PC-3 (cell line): ENCODE data around the gene RASA2.

ENCODE experiments used
- EZH2 ChIP-seq: fragments of 300-600 bp; sonication (generic); IDR thresholded peaks from one replicate; pipeline ENCODE4 v1.6.1; 2017; ENCODE audit warnings: antibody characterized with exemption, mild to moderate bottlenecking, low read length; ENCODE audit not compliant: unreplicated experiment
- TF ChIP-seq, protein P1 (sequence below): fragments of 300-600 bp; sonication (generic); conservative IDR thresholded peaks from 2 replicates; pipeline ENCODE4 v1.5.1; 2017; ENCODE audit warnings: antibody characterized with exemption, low read depth, mild to moderate bottlenecking, low read length

DNA sequence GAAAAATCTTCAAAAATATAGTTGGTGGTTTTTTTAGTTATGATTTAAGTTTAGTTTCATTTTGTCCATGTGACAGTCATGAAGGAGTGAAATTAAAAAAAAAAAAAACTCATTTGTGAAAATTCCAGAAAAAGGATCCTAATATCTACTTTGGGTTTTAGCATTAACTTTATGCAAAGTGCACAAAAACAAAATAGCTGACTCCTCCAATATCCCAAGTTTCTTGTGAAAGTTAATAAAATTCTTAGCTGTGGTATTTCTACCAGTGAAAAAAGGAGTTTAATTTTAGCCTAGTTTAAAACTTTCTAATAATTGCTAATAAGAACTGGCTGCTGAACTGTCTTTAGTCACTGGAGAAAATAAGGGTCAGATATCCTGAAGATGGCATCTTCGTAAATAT is 40.8 kb upstream of the RASA2 start:
- TF ChIP-seq EZH2 = no peak
- TF ChIP-seq, protein P1, sequence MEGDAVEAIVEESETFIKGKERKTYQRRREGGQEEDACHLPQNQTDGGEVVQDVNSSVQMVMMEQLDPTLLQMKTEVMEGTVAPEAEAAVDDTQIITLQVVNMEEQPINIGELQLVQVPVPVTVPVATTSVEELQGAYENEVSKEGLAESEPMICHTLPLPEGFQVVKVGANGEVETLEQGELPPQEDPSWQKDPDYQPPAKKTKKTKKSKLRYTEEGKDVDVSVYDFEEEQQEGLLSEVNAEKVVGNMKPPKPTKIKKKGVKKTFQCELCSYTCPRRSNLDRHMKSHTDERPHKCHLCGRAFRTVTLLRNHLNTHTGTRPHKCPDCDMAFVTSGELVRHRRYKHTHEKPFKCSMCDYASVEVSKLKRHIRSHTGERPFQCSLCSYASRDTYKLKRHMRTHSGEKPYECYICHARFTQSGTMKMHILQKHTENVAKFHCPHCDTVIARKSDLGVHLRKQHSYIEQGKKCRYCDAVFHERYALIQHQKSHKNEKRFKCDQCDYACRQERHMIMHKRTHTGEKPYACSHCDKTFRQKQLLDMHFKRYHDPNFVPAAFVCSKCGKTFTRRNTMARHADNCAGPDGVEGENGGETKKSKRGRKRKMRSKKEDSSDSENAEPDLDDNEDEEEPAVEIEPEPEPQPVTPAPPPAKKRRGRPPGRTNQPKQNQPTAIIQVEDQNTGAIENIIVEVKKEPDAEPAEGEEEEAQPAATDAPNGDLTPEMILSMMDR = no peak
